Measurements from ENCODE around the gene ZBTB20.

DNA sequence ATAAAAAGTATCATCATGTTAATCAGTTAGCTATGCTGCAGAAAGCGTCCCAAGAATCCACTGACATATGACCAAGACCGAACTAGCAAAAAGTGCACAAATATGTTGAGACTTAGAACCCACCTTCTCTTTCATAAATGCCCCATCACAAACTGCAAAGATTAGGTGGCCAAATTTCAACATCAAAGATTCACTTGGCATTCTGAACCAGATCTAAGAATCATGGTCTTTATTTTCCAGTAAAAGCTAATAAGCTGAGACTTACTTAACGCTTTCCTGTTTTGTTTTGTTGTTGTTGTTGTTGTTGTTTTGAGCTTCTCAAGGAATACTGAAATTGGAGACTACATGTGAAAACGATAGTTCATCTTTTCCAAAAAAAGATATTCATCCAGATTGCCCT lies 62.4 kb downstream of the ZBTB20 start:
- TF ChIP-seq, protein P1, sequence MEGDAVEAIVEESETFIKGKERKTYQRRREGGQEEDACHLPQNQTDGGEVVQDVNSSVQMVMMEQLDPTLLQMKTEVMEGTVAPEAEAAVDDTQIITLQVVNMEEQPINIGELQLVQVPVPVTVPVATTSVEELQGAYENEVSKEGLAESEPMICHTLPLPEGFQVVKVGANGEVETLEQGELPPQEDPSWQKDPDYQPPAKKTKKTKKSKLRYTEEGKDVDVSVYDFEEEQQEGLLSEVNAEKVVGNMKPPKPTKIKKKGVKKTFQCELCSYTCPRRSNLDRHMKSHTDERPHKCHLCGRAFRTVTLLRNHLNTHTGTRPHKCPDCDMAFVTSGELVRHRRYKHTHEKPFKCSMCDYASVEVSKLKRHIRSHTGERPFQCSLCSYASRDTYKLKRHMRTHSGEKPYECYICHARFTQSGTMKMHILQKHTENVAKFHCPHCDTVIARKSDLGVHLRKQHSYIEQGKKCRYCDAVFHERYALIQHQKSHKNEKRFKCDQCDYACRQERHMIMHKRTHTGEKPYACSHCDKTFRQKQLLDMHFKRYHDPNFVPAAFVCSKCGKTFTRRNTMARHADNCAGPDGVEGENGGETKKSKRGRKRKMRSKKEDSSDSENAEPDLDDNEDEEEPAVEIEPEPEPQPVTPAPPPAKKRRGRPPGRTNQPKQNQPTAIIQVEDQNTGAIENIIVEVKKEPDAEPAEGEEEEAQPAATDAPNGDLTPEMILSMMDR (conservative IDR thresholded peaks at IDR 0.05 in 1 of 2, IDR thresholded peaks at IDR 0.05 in 1 of 2; ENCODE audit: low read depth in 1 of 2, low read length in 2 of 2), result no peak
- TF ChIP-seq EZH2 (IDR thresholded peaks at IDR 0.05; ENCODE audit: low read length, missing control alignments), result no peak
